Measurements from ENCODE around the gene MAP7D2.
A peak's percentile ranks its signal among the peaks of the same experiment; 100 is the strongest.
"Not testable (repeated sequence)": the region's sequence is repeated elsewhere in the genome, so short reads cannot be mapped to it uniquely, and the experiment has no call there.

Gene MAP7D2

GRCh38 chrX:20116577-20117240, at the start of gene MAP7D2:
MAP7D2 (minus strand) TSS chrX:20116907; CDS start chrX:20116879, 28 bp downstream.
- DNase-seq (ENCODE audit: low spot score), result no peak

GRCh38 chrX:20162516-20162915, 45.8 kb upstream of the MAP7D2 start:
- not testable (repeated sequence) for DNase-seq (ENCODE audit: low spot score)

DNA sequence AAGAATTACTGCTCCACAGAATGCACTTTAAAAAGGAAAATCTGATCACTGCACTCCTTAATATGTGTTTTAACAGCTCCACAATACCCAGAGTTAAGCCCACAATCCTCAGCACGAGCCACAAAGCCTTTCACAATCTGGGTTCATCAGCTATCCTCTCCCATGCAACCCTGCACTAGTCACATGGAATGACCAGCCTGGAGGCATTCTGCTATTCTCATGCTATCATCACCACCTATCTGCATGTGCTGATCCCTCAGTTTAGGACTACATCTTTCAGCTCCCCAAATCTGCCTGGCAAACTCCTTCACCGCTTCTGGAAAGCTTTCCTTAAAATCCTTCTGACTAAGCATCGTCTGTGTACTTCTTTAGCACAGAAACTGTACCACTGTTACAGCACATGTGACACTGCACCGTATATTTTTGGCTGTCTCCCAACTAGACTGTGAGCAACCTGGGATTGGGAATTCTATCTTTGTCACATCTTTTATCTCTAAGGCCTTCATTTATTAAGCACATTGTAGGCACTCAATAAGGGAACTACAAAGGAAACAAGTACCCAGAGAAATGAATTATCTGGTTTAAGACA, 43.2 kb upstream of the MAP7D2 start:
- DNase-seq (ENCODE audit: low spot score), result no peak

DNA sequence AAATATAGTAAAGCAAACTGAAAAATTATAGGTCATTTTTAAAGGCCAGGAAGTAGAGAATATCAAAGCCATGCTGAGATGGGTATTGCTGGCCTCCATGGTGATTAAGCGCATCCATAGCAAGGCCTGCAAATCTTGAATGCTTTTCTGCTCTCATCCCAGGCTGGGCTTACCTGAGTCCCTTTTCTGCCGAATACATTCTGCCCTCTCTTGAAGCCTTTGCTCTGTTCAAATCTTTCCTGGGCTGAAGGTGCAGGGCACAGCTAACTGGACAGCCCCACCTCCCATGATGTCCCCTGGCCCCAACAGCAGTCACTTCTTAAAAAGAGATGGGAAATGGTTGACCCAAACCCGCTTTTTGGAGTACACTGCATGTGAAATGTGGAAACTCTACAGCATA, 35.0 kb upstream of the MAP7D2 start:
- DNase-seq (ENCODE audit: low spot score), result no peak

- no peak for DNase-seq (ENCODE audit: low spot score)
Observed at GRCh38 chrX:20149326-20149725, 32.6 kb upstream of the MAP7D2 start.

DNA sequence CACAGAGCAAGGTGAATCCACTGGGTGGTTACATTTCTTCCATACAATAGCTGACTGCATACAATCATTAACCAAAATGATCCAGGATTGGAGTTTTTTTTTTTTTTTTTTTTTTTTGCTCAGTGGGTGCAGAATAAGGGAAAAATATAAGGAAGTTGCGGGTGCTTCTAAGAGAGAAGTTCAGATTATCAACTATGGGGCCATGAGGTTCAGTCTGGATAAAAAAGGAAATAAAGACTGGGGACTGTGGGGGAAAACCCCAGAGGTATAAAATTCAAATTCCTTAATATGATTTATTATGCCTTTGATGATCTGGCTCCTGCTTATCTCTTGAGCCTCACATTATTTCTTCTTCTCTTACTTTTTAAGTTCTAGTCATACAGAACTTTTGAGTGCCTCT, 30.9 kb upstream of the MAP7D2 start:
- DNase-seq (ENCODE audit: low spot score), result no peak

- DNase-seq (ENCODE audit: low spot score), result no peak
Observed at GRCh38 chrX:20144491-20144890, 27.8 kb upstream of the MAP7D2 start.

- DNase-seq (ENCODE audit: low spot score), result no peak
Observed at GRCh38 chrX:20143561-20143960, 26.9 kb upstream of the MAP7D2 start.

DNA sequence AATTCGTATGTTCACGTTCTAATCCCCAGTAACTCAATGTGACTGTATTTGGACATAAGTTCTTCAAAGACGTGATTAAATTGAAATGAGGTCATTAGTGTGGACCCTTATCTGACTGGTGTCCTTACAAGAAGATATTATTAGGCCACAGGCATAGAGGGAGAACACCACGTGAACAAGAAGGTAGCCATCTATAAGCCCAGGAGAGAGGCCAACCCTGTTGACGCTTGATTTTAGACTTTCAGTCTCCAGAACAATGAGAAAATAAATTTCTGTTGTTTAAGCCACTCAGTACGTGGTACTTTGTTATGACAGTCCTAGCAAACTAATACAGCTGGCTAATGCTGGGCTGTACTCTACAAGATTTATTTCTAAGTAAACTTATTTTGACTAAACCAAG, 26.4 kb upstream of the MAP7D2 start:
- DNase-seq (ENCODE audit: low spot score), result no peak

- DNase-seq (ENCODE audit: low spot score), result peak; percentile 90
Observed at GRCh38 chrX:20141281-20142220, 24.8 kb upstream of the MAP7D2 start, which contains the start of gene EIF1AX. EIF1AX (minus strand) TSS chrX:20141838; CDS start chrX:20141640, 198 bp downstream.

- no peak for DNase-seq (ENCODE audit: low spot score)
Observed at GRCh38 chrX:20140420-20140819, 23.7 kb upstream of the MAP7D2 start.

- DNase-seq (ENCODE audit: low spot score), result no peak
Observed at GRCh38 chrX:20139966-20140365, 23.3 kb upstream of the MAP7D2 start.

GRCh38 chrX:20135944-20136343, 19.2 kb upstream of the MAP7D2 start:
- no peak for DNase-seq (ENCODE audit: low spot score)

- DNase-seq (ENCODE audit: low spot score), result no peak
Observed at GRCh38 chrX:20132666-20133065, 16.0 kb upstream of the MAP7D2 start.

GRCh38 chrX:20130357-20130756, 13.7 kb upstream of the MAP7D2 start:
- DNase-seq (ENCODE audit: low spot score), result no peak

DNA sequence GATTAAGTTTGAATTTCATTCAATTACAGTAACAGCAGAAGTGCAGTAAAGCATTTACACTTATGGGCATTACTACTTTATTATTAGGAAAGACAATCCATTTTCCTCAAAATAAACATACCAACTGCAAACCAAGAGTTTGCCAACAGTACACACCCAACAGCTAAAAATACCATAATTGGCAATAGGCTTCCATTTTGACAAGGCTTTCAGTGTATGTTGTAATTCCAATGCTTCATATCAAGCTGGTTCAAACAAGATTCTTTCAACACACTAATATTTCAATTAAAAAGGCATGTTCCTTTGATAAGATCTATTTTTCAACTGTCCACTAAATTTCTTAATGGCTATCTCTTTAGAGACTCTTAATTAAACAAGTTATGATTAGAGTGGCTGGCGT, 12.8 kb upstream of the MAP7D2 start:
- no peak for DNase-seq (ENCODE audit: low spot score)

GRCh38 chrX:20128670-20129069, 12.0 kb upstream of the MAP7D2 start:
- DNase-seq (ENCODE audit: low spot score), result no peak

DNA sequence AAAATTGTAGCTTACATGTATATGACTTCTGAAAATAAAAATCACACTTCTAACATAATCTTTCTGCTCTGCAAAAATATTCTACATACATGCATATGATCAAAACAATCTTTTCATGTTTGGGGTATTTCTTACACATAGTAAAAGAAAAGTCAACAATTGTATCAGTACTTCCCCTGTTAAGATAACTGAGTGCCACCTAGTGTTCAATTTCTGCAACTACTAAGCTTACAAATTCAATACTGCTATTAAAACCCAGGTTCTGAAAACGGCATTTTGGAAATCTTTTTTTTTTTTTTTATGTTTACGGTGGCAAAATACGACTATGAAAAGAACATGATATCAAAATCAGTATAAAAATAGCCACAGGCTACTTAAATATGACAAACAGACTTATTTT, 10.7 kb upstream of the MAP7D2 start:
- not testable (repeated sequence) for DNase-seq (ENCODE audit: low spot score)

DNA sequence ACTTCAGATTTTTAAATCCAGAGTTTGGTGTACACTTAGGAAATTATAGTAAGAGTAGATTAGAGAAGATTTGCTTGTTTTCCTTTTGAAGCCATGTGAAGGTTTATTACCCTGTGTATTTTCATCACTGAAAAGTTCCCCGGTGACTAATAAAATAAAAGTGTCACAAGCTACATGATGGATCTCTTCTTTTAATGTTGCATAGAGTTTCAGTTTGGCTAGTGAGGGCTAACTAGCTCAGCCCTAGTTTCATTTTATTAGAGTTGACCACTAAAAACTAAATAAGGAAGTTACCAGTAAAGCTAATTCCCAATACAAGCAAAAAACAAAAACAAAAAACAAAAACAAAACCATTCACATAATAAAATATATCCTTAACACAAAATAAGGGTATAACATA, 10.1 kb upstream of the MAP7D2 start:
- DNase-seq (ENCODE audit: low spot score), result not testable (repeated sequence)

- DNase-seq (ENCODE audit: low spot score), result no peak
Observed at GRCh38 chrX:20124964-20125363, 8.3 kb upstream of the MAP7D2 start.

DNA sequence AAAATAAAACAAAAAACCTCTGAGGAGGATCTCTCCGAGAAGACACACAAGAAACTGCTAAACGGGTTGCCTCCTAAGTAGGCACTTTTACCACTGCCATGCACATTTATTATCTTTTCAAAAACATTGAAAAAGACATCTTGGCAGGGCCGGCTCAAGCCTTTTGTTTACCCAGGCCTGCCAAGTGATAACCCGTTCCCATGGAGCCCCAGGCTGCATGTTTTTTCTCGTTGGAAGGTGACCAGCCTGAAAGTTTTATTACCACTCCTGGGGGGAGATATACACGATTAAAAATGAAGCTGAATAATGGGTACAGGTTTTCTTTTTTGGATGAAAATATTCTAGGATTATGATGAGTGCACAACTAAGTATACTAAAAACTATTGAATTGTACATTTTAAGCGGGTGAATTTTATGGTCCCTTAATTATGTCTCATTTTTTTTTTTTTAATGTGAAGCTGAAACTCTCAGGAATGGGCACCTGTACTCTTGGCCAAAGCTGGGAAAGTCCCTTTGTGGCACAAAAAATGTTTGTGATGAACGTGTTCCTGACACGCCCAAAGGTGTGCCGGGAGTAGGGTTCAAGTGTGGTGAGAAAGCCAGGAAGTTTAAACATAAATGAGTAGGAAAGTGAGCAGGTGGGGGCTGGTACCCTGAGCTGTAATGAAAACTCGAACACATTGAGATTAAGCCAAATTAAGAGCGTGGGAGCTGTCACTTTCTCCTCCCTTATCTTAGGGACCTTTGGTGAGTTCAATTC, 1.5 kb upstream of the MAP7D2 start:
- DNase-seq (ENCODE audit: low spot score), result peak; percentile 18

DNA sequence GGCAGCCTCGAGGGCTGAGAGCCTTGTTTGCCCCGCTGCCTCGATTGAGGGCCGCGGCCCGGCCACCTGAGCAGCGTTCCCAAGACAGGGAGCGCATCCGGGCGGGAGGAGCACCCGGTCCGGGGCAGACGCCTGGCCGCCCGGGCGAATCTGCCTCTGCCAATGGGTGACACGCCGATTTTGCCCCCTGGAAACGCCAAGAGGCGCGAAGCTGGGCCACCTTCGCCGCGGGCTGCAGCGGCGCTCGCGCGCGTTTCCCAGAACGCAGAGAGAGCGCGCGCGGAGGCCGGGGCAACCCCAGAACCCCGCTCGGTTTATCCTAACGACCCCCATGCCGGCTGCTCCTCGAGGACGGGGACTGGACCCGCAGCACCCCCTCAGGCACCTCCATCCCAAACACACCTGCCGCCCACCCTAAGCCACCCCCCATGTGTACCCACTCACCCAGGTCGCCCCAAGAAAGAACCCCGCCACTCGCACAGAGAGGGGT, 575 bp downstream of the MAP7D2 start:
- no peak for DNase-seq (ENCODE audit: low spot score)

Data from LoVo (cell line).